HepG2 (cell line): ENCODE results near the gene XPOT. TPM values are rescaled to one million over a fixed set of nuclear protein-coding genes. Genes with fewer than 3 reads are reported as not detected.

ENCODE experiments used
- ATAC-seq: fragments of 200-7000 bp; cut with Tn5 transposase; 3 replicates; pipeline ENCODE4 v1.9.1; 2020; ENCODE audit warnings: mild to moderate bottlenecking, moderate library complexity
- BruUV-seq: library from RNA; stranded (reverse); fragments of 400-500 nt; replicated peaks from 2 replicates; lab custom pipeline; 2021; lab: Mats Ljungman, UMichigan
- CTCF ChIA-PET: fragments of 300-600 bp; formaldehyde crosslinking; extraction: SDS; loops from one replicate; lab custom pipeline; 2021; ENCODE audit warnings: low total read pairs, inconsistent platforms, low intra/inter-chr PET ratio; lab: Yijun Ruan, JAX
- POLR2A ChIA-PET: fragments of 350-600 bp; sonication (Branson Sonifier 250); formaldehyde crosslinking; loops from one replicate; lab custom pipeline; 2020; ENCODE audit warnings: antibody characterized with exemption, inconsistent platforms; lab: Yijun Ruan, JAX
- DNase-seq: peaks from one replicate; pipeline ENCODE4 v3.0.0-alpha.2; 2015; ENCODE audit warnings: low spot score
- FAIRE-seq: peaks from 3 replicates; lab custom pipeline; 2011; peaks lifted over from hg19 to GRCh38; lab: Jason Lieb, UNC
- H2AFZ ChIP-seq: one replicate; pipeline ENCODE4 v1.6.1; 2011; ENCODE audit warnings: low read length, inconsistent platforms
- H3K27ac ChIP-seq: fragments of 300-600 bp; 3 replicates; pipeline ENCODE4 v1.8.0; 2011; ENCODE audit warnings: mixed run types, mild to moderate bottlenecking, mixed read lengths, low read length, inconsistent platforms; ENCODE audit not compliant: insufficient read depth; ENCODE audit errors: extremely low read length
- H3K27me3 ChIP-seq, 2 experiments: fragments of 200-600 bp in 1 of 2; 2 replicates in 1 of 2; 3 replicates in 1 of 2; pipeline versions ENCODE4 v1.6.0 to v1.8.0; 2011; ENCODE audit warnings: low read length in 2 of 2, mild to moderate bottlenecking in 2 of 2, moderate library complexity in 2 of 2, inconsistent platforms in 1 of 2; ENCODE audit not compliant: insufficient read depth in 2 of 2, control insufficient read depth in 1 of 2
- H3K36me3 ChIP-seq, 2 experiments: fragments of 200-600 bp in 1 of 2; replicated peaks in 1 of 2; 2 replicates in 1 of 2; 3 replicates in 1 of 2; pipeline versions ENCODE4 v1.5.1 to v1.8.0; 2011; ENCODE audit warnings: low read length in 2 of 2, inconsistent platforms in 1 of 2; ENCODE audit not compliant: insufficient read depth in 2 of 2, control insufficient read depth in 1 of 2
- H3K4me1 ChIP-seq: 2 replicates; pipeline ENCODE4 v1.5.1; 2012; ENCODE audit warnings: low read length, inconsistent platforms; ENCODE audit not compliant: insufficient read depth
- H3K4me2 ChIP-seq: 2 replicates; pipeline ENCODE4 v1.6.0; 2011; ENCODE audit warnings: low read depth, low read length, inconsistent platforms
- H3K4me3 ChIP-seq, 3 experiments: fragments of 200-600 bp in 1 of 3; sonication (generic), shearing (Covaris generic) in 1 of 3; replicated peaks in 1 of 3; 2 replicates each; pipeline ENCODE4 v1.5.1; 2011 to 2016; ENCODE audit warnings: low read length in 3 of 3, inconsistent platforms in 2 of 3, low read depth in 2 of 3, mild to moderate bottlenecking in 2 of 3, control low read depth in 1 of 3, mixed read lengths in 1 of 3; ENCODE audit not compliant: insufficient read depth in 1 of 3
- H3K79me2 ChIP-seq: one replicate; pipeline ENCODE4 v1.6.1; 2011; ENCODE audit warnings: low read length, inconsistent platforms; ENCODE audit not compliant: insufficient read depth
- H3K9ac ChIP-seq: 2 replicates; pipeline ENCODE4 v1.6.0; 2011; ENCODE audit warnings: mild to moderate bottlenecking, low read depth, low read length, inconsistent platforms; ENCODE audit not compliant: insufficient read depth
- H3K9me3 ChIP-seq: 2 replicates; pipeline ENCODE4 v1.5.1; 2012; ENCODE audit warnings: mild to moderate bottlenecking, low read length
- H4K20me1 ChIP-seq: 2 replicates; pipeline ENCODE4 v1.6.0; 2011; ENCODE audit warnings: inconsistent platforms, mild to moderate bottlenecking, low read length, moderate library complexity; ENCODE audit not compliant: insufficient read depth
- REPIN1 ChIP-seq: sonication (generic); formaldehyde crosslinking; IDR thresholded peaks from 2 replicates; pipeline ENCODE4 v1.8.0; 2022; ENCODE audit warnings: missing genetic modification reagents, low read depth, mild to moderate bottlenecking, borderline replicate concordance
- ZNF329 ChIP-seq: sonication (generic); formaldehyde crosslinking; IDR thresholded peaks from 2 replicates; pipeline ENCODE4 v1.9.0; 2021; ENCODE audit warnings: low read depth, mild to moderate bottlenecking, missing genetic modification reagents
- ZNF350 ChIP-seq: sonication (generic); formaldehyde crosslinking; IDR thresholded peaks from 2 replicates; pipeline ENCODE4 v1.4.0; 2020; ENCODE audit warnings: mild to moderate bottlenecking, low read depth, missing genetic modification reagents, borderline replicate concordance
- ZNF501 ChIP-seq: sonication (generic); formaldehyde crosslinking; IDR thresholded peaks from 2 replicates; pipeline ENCODE4 v1.5.1; 2020; ENCODE audit warnings: mild to moderate bottlenecking, moderate library complexity, missing genetic modification reagents
- ZNF772 ChIP-seq: sonication (generic); formaldehyde crosslinking; IDR thresholded peaks from 2 replicates; pipeline ENCODE4 v1.5.0; 2020; ENCODE audit warnings: mild to moderate bottlenecking, missing genetic modification reagents
- WGBS: methylation state at CpG from one replicate; pipeline ENCODE4 v1.1.6; 2017; ENCODE audit warnings: low lambda C conversion rate; 5-methylcytosine and 5-hydroxymethylcytosine counted together
- in situ Hi-C: cut with HindIII; loops from 2 replicates; pipeline ENCODE4 v1.10.0; 2017; ENCODE audit warnings: low pct_unique_long_range_greater_than_20kb; ENCODE audit not compliant: extremely low pct_ligation_motif_present
- intact Hi-C: fragments of 100-400 bp; cut with micrococcal nuclease; formaldehyde crosslinking; loops from one replicate; pipeline ENCODE4 v1.10.0; 2022; ENCODE audit not compliant: unreplicated experiment
- polyA plus RNA-seq, 8 experiments: library from polyadenylated mRNA; depleted of rRNA in 3 of 8; stranded (reverse) in 7 of 8; unstranded in 1 of 8; fragments of >200 nt; fragmentation: Illumina TruSeq in 4 of 8; extraction: Trizol in 4 of 8; gene quantifications; 2 replicates each; pipeline versions ENCODE4 v1.2.1 to v1.2.3, GENCODE V29; 2011 to 2016; ENCODE audit warnings: low read depth in 4 of 8, missing spikeins in 1 of 8, mixed read lengths in 1 of 8; ENCODE audit not compliant: insufficient read depth in 1 of 8
- total RNA-seq, 5 experiments: library from RNA; depleted of rRNA; stranded (reverse); fragments of >200 nt; fragmentation: Illumina TruSeq; extraction: Trizol; gene quantifications; 2 replicates each; pipeline ENCODE4 v1.2.3, GENCODE V29; 2016; ENCODE audit warnings: low read depth in 1 of 5
- TF ChIP-seq, protein P1 (sequence below): sonication (generic); formaldehyde crosslinking; IDR thresholded peaks from 2 replicates; pipeline ENCODE4 v1.4.0; 2020; ENCODE audit warnings: low read depth, mild to moderate bottlenecking, missing genetic modification reagents
- TF ChIP-seq, protein P2 (sequence below): sonication (generic); formaldehyde crosslinking; IDR thresholded peaks from 2 replicates; pipeline ENCODE4 v1.8.0; 2022; ENCODE audit warnings: mild to moderate bottlenecking, missing genetic modification reagents, moderate library complexity
- TF ChIP-seq, protein P3 (sequence below): sonication (generic); formaldehyde crosslinking; IDR thresholded peaks from 2 replicates; pipeline ENCODE4 v1.5.0; 2020; ENCODE audit warnings: missing genetic modification reagents

XPOT gene
- total and polyA plus RNA-seq, 2 of the 13 experiments (the other 11 are each of a cell fraction or from before 2014, with no cell fraction given) = 93.8 to 102 TPM

DNA sequence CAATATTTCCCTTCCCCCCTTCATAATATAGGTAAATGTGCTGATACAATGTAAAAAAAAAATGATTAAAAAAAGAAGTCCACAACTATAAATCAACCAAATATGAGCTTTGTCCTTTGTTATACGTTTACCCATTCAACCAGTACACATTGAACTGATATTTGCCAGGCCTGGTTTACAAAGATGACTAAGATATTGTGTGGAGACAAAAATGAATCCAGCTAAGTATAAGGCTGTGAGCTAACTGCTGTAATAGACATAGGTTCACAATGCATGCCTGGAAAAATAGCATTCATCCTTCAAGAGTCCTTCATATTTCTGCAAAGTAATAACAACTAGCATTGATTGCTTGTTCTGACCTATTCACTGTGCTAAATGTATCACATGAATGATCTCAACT is 20.5 kb upstream of the XPOT start:
- TF ChIP-seq ZNF350 (CRISPR knock-in tag) (no peak), REPIN1 (CRISPR knock-in tag) (no peak), ZNF329 (no peak), ZNF501 (CRISPR knock-in tag) (no peak), ZNF772 (CRISPR knock-in tag) (no peak)
- TF ChIP-seq, protein P1, sequence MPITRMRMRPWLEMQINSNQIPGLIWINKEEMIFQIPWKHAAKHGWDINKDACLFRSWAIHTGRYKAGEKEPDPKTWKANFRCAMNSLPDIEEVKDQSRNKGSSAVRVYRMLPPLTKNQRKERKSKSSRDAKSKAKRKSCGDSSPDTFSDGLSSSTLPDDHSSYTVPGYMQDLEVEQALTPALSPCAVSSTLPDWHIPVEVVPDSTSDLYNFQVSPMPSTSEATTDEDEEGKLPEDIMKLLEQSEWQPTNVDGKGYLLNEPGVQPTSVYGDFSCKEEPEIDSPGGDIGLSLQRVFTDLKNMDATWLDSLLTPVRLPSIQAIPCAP (CRISPR knock-in tag) = no peak
- TF ChIP-seq, protein P2, sequence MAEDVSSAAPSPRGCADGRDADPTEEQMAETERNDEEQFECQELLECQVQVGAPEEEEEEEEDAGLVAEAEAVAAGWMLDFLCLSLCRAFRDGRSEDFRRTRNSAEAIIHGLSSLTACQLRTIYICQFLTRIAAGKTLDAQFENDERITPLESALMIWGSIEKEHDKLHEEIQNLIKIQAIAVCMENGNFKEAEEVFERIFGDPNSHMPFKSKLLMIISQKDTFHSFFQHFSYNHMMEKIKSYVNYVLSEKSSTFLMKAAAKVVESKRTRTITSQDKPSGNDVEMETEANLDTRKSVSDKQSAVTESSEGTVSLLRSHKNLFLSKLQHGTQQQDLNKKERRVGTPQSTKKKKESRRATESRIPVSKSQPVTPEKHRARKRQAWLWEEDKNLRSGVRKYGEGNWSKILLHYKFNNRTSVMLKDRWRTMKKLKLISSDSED = no peak
- TF ChIP-seq, protein P3, sequence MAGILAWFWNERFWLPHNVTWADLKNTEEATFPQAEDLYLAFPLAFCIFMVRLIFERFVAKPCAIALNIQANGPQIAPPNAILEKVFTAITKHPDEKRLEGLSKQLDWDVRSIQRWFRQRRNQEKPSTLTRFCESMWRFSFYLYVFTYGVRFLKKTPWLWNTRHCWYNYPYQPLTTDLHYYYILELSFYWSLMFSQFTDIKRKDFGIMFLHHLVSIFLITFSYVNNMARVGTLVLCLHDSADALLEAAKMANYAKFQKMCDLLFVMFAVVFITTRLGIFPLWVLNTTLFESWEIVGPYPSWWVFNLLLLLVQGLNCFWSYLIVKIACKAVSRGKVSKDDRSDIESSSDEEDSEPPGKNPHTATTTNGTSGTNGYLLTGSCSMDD (CRISPR knock-in tag) = no peak
- TF ChIP-seq, all 625 proteins: peak for 0
- no peak for FAIRE-seq
- Histone ChIP-seq H3K4me3 (no peak overlapping the region), H3K4me1 (no peaks in the 10 kb centered on the region), H3K9me3 (peaks cover 7% of the 10 kb centered on the region), H3K9ac (no peak overlapping the region), H3K79me2 (no peaks in the 10 kb centered on the region), H4K20me1 (no peaks in the 10 kb centered on the region), H3K4me2 (no peak overlapping the region), H3K27me3 (no peaks in the 10 kb centered on the region), H2AFZ (no peak overlapping the region), H3K36me3 (no peaks in the 10 kb centered on the region), H3K27ac (no peak overlapping the region)
- intact Hi-C loops = no loop called here
- ChIA-PET POLR2A (no interaction called here), CTCF (no interaction called here)
- BruUV-seq = no TSS peak
- no peak for ATAC-seq
- no peak for DNase-seq
- in situ Hi-C loops = no loop called here
- WGBS = 12% methylated on average over 1 of the region's 1 CpG
